K562 (cell line): ENCODE measurements around the gene RXRB. TPM values are rescaled to one million over a fixed set of nuclear protein-coding genes. Genes with fewer than 3 reads are reported as not detected.

Source experiments
- ATF1 ChIP-seq, 2 experiments: fragments of 450-650 bp in 1 of 2; IDR thresholded peaks; 2 replicates each; pipeline ENCODE4 v1.6.1; 2016; ENCODE audit warnings: missing compliant biosample characterization in 1 of 2, missing genetic modification characterization in 1 of 2
- HMG20B ChIP-seq: fragments of 250-450 bp; sonication (Bioruptor Pico); IDR thresholded peaks from 2 replicates; pipeline ENCODE4 v1.5.0; 2021; ENCODE audit warnings: mild to moderate bottlenecking
- IRF2 ChIP-seq: sonication (generic); formaldehyde crosslinking; IDR thresholded peaks from 2 replicates; pipeline ENCODE4 v1.8.1; 2022; ENCODE audit warnings: mild to moderate bottlenecking, missing genetic modification reagents
- KAT2B ChIP-seq: IDR thresholded peaks from one replicate; pipeline ENCODE4 v1.6.1; 2012; ENCODE audit warnings: low read depth, mild to moderate bottlenecking, control low read depth, inconsistent platforms, low read length, moderate library complexity
- MCM7 ChIP-seq, 2 experiments: fragments of 450-650 bp; IDR thresholded peaks; 2 replicates each; pipeline ENCODE4 v1.6.1; 2016 to 2018
- PKNOX1 ChIP-seq: fragments of 450-650 bp; IDR thresholded peaks from 2 replicates; pipeline ENCODE4 v1.6.1; 2016
- POLR2A ChIP-seq: fragments of 450-650 bp; conservative IDR thresholded peaks from 2 replicates; pipeline ENCODE4 v1.6.1; 2016
- SIX5 ChIP-seq, 2 experiments: IDR thresholded peaks; 2 replicates each; pipeline ENCODE4 v1.6.1; 2011; ENCODE audit warnings: low read length in 2 of 2, borderline replicate concordance in 1 of 2, low read depth in 1 of 2, mild to moderate bottlenecking in 1 of 2, moderate library complexity in 1 of 2; ENCODE audit not compliant: insufficient read depth in 1 of 2
- SRF ChIP-seq, 2 experiments: fragments of 250-450, 450-650 bp in 1 of 2; sonication (Bioruptor Pico) in 1 of 2; sonication (generic) in 1 of 2; formaldehyde crosslinking; IDR thresholded peaks; 2 replicates each; pipeline versions ENCODE4 v1.5.0 to v1.5.1; 2020 to 2022; ENCODE audit warnings: mild to moderate bottlenecking in 1 of 2, missing genetic modification reagents in 1 of 2
- ZBTB11 ChIP-seq, 3 experiments: fragments of 200-800 bp in 1 of 3; fragments of 250-450 bp in 1 of 3; fragments of 450-650 bp in 1 of 3; sonication (Bioruptor Pico) in 1 of 3; sonication (Bioruptor generic) in 1 of 3; formaldehyde crosslinking in 1 of 3; IDR thresholded peaks; 2 replicates each; pipeline versions ENCODE4 v1.6.1 to v1.8.0; 2016 to 2022; ENCODE audit warnings: mild to moderate bottlenecking in 2 of 3, missing genetic modification characterization in 2 of 3, missing compliant biosample characterization in 1 of 3, moderate library complexity in 1 of 3
- ZBTB26 ChIP-seq: fragments of 450-650 bp; formaldehyde crosslinking; IDR thresholded peaks from 2 replicates; pipeline ENCODE4 v1.4.0; 2022; ENCODE audit warnings: missing genetic modification characterization
- ZNF407 ChIP-seq: fragments of 450-650 bp; IDR thresholded peaks from 2 replicates; pipeline ENCODE4 v1.6.1; 2016; ENCODE audit warnings: low read depth
- polyA plus RNA-seq, 8 experiments: library from polyadenylated mRNA; depleted of rRNA in 4 of 8; stranded (reverse) in 5 of 8; unstranded in 3 of 8; fragments of >200 nt; fragmentation: Nextera tagmentation in 2 of 8; fragmentation: Illumina TruSeq in 1 of 8; extraction: Ambion mirVana in 2 of 8; extraction: Trizol in 1 of 8; gene quantifications; 2 replicates each; pipeline versions ENCODE4 v1.2.1 to v1.2.3, GENCODE V29; 2011 to 2014; ENCODE audit warnings: inconsistent platforms in 1 of 8, missing spikeins in 1 of 8
- total RNA-seq, 7 experiments: library from RNA; depleted of rRNA in 6 of 7; stranded (reverse); fragments of >200 nt in 6 of 7; fragmentation: Illumina TruSeq in 2 of 7; extraction: Trizol in 2 of 7; gene quantifications; 2 replicates each; pipeline versions ENCODE4 v1.2.1 to v1.2.3, GENCODE V29; 2011 to 2021; ENCODE audit warnings: low replicate concordance in 1 of 7

Gene RXRB
- total and polyA plus RNA-seq, 9 of the 15 experiments (the other 6 are each of a cell fraction or from before 2014, with no cell fraction given), result 0.76 to 35.5 (median 18.4) TPM

- TF ChIP-seq SIX5 (IDR thresholded peaks at IDR 0.05; ENCODE audit: borderline replicate concordance in 1 of 2, insufficient read depth in 1 of 2, low read depth in 1 of 2, low read length in 2 of 2), result no peak
- peak; percentile 81 for TF ChIP-seq ATF1 (CRISPR knock-in tag; IDR thresholded peaks at IDR 0.05)
- peak; percentile 98 for TF ChIP-seq ATF1 (tag; IDR thresholded peaks at IDR 0.05)
- TF ChIP-seq SRF (CRISPR knock-in tag; IDR thresholded peaks at IDR 0.05), result no peak
- no peak; the same call in 1 of the 2 replicates for TF ChIP-seq PKNOX1
- peak; percentile 95 for TF ChIP-seq POLR2A
- no peak for TF ChIP-seq KAT2B
- no peak for TF ChIP-seq HMG20B
- TF ChIP-seq IRF2, result no peak
- no peak for TF ChIP-seq ZBTB26 (CRISPR knock-in tag)
- TF ChIP-seq ZNF407, result no peak
- no peak for TF ChIP-seq MCM7 (IDR thresholded peaks at IDR 0.05)
- peak in 2 of 3 experiments; percentile 52 to 86; a peak in 3 of 6 replicates for TF ChIP-seq ZBTB11 (CRISPR knock-in tag; IDR thresholded peaks at IDR 0.05)
Measured at GRCh38 chr6:33208091-33208967, 7.9 kb upstream of the RXRB start, which contains the start of gene RING1 (continued).
